Stimulated activated CD4-positive, alpha-beta T cell treated with anti-CD3 and anti-CD28 coated beads, TNF-alpha, amount 100 ng/mL, for 1 hour (primary cell): ENCODE measurements around the gene SLC38A9.
"Not testable (repeated sequence)": the region's sequence is repeated elsewhere in the genome, so short reads cannot be mapped to it uniquely, and the experiment has no call there.

Experiments used
- DNase-seq, 3 donors: peaks; one replicate each; pipeline ENCODE4 v3.0.0-alpha.2; 2020; ENCODE audit warnings: low read depth in 3 of 3, low spot score in 1 of 3

Gene SLC38A9

GRCh38 chr5:55712023-55712859, at the start of gene SLC38A9:
Gene SLC38A9, minus strand, starts transcription at chr5:55712324. Its CDS starts 14,366 bp downstream, at chr5:55697958.
- peak; percentile 66 to 88 (median 76) for DNase-seq

GRCh38 chr5:55761721-55762120, 49.6 kb upstream of the SLC38A9 start:
- not testable (repeated sequence) for DNase-seq

GRCh38 chr5:55758714-55759113, 46.6 kb upstream of the SLC38A9 start:
- no peak for DNase-seq

- DNase-seq = no peak
Observed at GRCh38 chr5:55758231-55758630, 46.1 kb upstream of the SLC38A9 start.

- DNase-seq = no peak
Observed at GRCh38 chr5:55750499-55750898, 38.4 kb upstream of the SLC38A9 start.

GRCh38 chr5:55750063-55750462, 37.9 kb upstream of the SLC38A9 start:
- DNase-seq = no peak

- no peak for DNase-seq
Observed at GRCh38 chr5:55749387-55749786, 37.3 kb upstream of the SLC38A9 start.

GRCh38 chr5:55747778-55748318, 35.7 kb upstream of the SLC38A9 start:
- DNase-seq = no peak

- DNase-seq = no peak
Observed at GRCh38 chr5:55742778-55743177, 30.7 kb upstream of the SLC38A9 start.

- DNase-seq = no peak
Observed at GRCh38 chr5:55737793-55738192, 25.7 kb upstream of the SLC38A9 start, which contains the start of gene DDX4. Gene DDX4, plus strand, starts transcription at chr5:55738061. Its CDS starts 903 bp downstream, at chr5:55738964.

- DNase-seq = no peak
Observed at GRCh38 chr5:55734658-55735057, 22.5 kb upstream of the SLC38A9 start.

GRCh38 chr5:55732585-55732984, 20.5 kb upstream of the SLC38A9 start:
- no peak for DNase-seq

- no peak for DNase-seq
Observed at GRCh38 chr5:55731848-55732247, 19.7 kb upstream of the SLC38A9 start.

- DNase-seq = no peak
Observed at GRCh38 chr5:55724281-55724680, 12.2 kb upstream of the SLC38A9 start.

GRCh38 chr5:55720188-55720703, 8.1 kb upstream of the SLC38A9 start:
- no peak for DNase-seq

GRCh38 chr5:55719026-55719425, 6.9 kb upstream of the SLC38A9 start:
- not testable (repeated sequence) for DNase-seq

- no peak for DNase-seq
Observed at GRCh38 chr5:55715519-55716078, 3.5 kb upstream of the SLC38A9 start.

GRCh38 chr5:55714749-55715148, 2.6 kb upstream of the SLC38A9 start:
- DNase-seq = no peak

- DNase-seq = no peak
Observed at GRCh38 chr5:55714339-55714738, 2.2 kb upstream of the SLC38A9 start.

- no peak for DNase-seq
Observed at GRCh38 chr5:55713871-55714270, 1.7 kb upstream of the SLC38A9 start.

- no peak for DNase-seq
Observed at GRCh38 chr5:55711507-55712022, 559 bp downstream of the SLC38A9 start.

GRCh38 chr5:55708732-55709131, 3.4 kb downstream of the SLC38A9 start:
- no peak for DNase-seq
